ENCODE measurements around the gene IREB2.
"Not testable (repeated sequence)": the region's sequence is repeated elsewhere in the genome, so short reads cannot be mapped to it uniquely, and the experiment has no call there.

IREB2 gene

GRCh38 chr15:78407608-78408354 is 30.2 kb upstream of the IREB2 start:
- no peak for DNase-seq (ENCODE audit: low read depth)

DNA sequence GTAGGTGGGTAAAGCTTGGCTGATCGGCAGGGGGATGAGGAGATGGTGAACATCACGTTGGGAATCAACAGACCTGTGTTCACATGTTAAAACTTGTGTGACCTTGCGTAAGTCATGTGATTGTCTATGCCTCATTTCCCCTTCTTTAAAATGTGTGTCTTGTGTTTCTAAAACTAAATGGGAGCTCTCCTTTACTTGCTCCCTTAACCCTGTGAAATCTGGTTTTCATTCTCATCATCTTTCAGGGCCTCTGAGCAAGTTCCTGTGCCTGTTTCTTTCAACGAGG is 29.7 kb upstream of the IREB2 start:
- DNase-seq (ENCODE audit: low read depth), result no peak

- DNase-seq (ENCODE audit: low read depth), result no peak
Measured at GRCh38 chr15:78408961-78409360, 29.1 kb upstream of the IREB2 start.

GRCh38 chr15:78411061-78411460 is 27.0 kb upstream of the IREB2 start:
- DNase-seq (ENCODE audit: low read depth), result no peak

DNA sequence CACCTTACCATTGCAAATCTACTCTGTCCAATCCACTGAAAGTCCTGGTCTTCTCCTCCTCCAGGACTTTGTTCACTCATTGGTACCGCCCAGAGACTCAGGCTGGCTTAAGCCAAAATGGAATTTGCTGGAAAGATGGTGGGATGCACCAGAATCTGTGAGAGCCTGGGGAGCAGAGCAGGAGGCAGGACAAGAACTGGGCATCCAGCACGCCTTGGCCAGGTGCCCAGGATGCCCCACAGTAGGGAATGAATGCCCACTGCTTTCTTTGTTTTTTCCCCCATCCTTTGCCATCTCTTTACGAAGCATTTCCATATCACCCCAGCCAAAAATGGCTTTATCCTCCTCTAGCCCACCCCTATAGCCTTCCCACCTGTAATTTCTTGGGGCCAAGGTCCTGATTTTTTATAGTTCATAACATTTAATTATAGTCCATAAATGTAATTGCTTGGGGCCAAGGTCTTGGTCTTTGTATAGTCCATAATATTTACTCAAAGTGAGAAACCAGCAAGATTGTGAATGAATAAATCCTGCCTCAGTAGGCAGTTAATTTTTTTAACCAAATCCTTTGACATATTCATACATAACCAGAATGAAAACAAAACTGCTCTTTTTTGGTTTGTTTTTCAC is 23.3 kb upstream of the IREB2 start:
- DNase-seq (ENCODE audit: low read depth), result no peak

DNA sequence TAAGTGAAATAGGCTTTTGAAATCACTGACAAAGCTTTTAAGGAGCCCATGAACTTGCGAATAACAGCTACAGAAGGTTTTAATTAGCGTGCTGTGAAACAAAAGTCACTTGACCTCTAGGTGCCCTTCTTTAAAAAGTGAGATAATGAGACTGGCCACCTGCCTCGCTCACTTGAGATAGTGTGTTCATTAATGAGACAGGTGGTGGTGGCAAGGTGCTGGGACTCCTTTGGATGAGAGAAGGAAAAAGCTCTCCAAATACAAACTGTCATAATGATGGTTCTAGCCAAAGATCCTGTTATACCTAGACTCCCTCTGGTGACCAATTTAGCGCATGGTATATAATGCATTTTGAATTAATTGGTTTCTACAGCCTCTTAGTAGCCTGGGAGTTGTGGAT is 22.7 kb upstream of the IREB2 start:
- DNase-seq (ENCODE audit: low read depth), result no peak

- DNase-seq (ENCODE audit: low read depth), result no peak
Measured at GRCh38 chr15:78417754-78418630, 20.0 kb upstream of the IREB2 start.

GRCh38 chr15:78418686-78419085 is 19.3 kb upstream of the IREB2 start:
- no peak for DNase-seq (ENCODE audit: low read depth)

DNA sequence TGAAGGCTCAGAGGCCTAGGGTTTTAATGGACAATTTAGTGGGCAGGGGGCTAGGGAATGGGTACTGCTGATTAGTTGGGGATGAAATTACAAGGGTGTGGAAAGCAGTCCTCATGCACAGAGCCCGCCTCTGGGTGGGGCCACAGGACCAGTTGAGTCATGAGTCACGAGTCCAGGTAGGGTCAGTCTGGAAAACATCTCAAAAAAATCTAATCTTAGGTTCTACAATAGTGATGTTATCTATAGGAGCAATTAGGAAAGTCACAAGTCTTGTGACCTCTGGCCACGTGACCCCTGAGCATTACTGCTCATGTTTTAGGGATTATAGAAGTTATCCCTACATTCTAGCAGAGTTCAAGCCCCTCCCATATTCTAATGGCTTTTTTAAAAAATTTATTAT is 18.6 kb upstream of the IREB2 start:
- no peak for DNase-seq (ENCODE audit: low read depth)

DNA sequence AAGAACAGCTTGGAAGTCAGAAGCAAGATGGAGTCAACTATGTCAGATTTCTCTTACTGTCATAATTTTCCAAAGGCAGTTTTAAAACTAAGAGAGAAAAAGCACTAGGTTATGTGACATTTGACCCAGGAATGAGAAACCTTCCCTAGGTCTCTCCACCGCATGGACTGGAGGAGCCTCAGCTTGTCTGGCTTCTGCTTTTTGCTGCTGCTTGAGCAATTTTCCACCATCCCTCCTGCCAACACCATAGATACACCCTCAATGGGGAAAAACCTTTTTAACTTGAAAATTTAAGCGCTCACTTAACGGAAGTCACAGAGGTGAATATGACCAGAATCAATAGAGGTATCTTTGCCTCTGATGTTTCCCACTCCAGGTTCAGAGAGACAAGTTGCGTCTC is 17.8 kb upstream of the IREB2 start:
- DNase-seq (ENCODE audit: low read depth), result no peak

- no peak for DNase-seq (ENCODE audit: low read depth)
Measured at GRCh38 chr15:78420766-78421165, 17.2 kb upstream of the IREB2 start.

GRCh38 chr15:78421238-78421965 is 16.6 kb upstream of the IREB2 start:
- DNase-seq (ENCODE audit: low read depth), result no peak

GRCh38 chr15:78422571-78423340 is 15.3 kb upstream of the IREB2 start:
- DNase-seq (ENCODE audit: low read depth), result peak; percentile 37

GRCh38 chr15:78424673-78425072 is 13.3 kb upstream of the IREB2 start:
- DNase-seq (ENCODE audit: low read depth), result no peak

DNA sequence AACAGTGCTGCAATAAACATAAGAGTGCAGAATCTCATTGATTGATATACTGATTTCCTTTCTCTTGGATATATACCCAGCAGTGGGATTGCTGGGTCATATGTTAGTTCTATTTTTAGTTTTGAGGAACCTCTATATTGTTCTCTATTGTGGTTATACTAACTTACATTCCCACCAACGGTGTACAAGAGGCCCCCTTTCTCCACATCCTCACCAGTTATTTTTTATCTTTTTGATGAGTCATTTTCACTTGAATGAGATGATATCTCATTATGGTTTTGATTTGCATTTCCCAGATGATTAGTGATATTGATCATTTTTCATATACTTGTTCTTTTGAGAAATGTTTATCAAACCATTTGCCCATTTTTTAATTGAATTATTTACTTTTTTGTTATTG is 12.4 kb upstream of the IREB2 start:
- DNase-seq (ENCODE audit: low read depth), result no peak

DNA sequence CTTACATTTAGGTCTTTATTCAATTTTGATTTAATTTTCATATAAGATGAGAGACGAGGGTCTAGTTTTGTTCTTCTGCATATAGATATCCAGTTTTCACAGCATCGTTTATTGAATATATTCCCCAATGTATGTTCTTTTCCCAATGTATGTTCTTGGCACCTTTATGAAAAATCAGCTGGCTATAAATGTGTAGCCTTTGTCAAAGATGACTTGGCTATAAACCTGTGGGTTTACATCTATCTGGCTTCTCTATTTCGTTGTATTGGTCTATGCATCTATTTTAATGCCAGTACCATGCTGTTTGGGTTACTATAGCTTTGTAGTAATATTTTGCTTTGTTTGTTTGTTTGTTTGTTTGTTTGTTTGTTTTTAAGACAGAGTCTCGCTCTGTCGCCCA is 11.7 kb upstream of the IREB2 start:
- DNase-seq (ENCODE audit: low read depth), result no peak

DNA sequence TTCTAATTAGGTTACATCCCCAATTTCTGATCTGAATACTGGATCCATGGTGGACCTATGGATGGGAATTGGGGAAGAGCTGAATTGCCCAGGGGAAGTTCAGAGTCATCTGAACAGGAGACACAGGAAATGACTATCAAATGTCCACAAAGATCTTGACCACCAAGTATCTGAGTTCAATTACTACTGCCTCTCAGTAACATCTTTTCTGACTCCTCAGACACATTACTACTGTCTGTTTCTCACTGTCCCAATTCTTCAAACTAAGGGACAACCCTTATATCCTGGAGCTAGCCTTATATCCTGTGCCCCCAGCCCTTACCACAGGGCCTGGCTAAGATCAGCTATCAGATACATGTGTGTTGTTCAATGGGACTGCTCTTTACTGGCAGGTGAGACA is 10.1 kb upstream of the IREB2 start:
- no peak for DNase-seq (ENCODE audit: low read depth)

- no peak for DNase-seq (ENCODE audit: low read depth)
Measured at GRCh38 chr15:78429477-78429876, 8.5 kb upstream of the IREB2 start.

DNA sequence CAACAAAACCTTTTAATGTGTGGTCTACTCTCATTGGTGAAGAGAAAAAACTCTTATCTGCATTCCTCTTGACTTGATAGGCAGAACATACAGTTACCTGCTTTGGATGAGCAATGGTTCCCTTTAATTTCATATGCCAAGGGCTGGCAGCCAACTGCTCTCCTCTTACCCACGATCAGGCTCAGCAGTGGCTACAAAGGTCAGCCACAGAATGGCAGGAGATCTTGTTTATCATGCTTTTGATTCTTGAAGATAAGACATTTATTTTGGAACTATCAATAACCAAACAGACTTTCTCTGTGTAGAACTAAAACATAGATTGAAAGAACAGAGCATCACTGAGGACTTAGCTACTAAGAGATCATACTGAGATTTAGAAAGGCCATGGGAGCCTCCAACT is 6.1 kb upstream of the IREB2 start:
- DNase-seq (ENCODE audit: low read depth), result no peak

DNA sequence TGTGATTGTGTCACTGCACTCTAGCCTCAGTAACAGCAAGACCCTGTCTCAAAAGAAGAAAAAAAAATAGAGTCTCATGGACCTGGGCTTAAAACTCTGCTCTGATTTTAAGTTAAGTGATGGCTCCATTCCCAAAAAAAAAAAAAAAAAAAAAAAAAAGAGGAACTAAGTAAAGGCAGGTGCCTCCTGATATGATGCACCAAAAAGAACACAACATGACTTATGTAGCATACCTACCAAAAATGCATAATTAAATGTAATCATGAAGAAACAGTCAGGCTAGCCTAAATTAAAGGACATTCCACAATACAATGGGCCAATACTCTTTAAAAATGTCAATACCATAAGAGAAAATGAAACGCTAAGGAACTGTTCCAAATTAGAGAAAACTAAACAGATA is 5.4 kb upstream of the IREB2 start:
- DNase-seq (ENCODE audit: low read depth), result no peak

GRCh38 chr15:78434134-78434533 is 3.9 kb upstream of the IREB2 start:
- no peak for DNase-seq (ENCODE audit: low read depth)

GRCh38 chr15:78434711-78435110 is 3.3 kb upstream of the IREB2 start:
- not testable (repeated sequence) for DNase-seq (ENCODE audit: low read depth)

Data from activated T-helper 9 cell treated with anti-CD3 and anti-CD28 coated beads, Interleukin-2, amount 50 U/mL, for 16 hours (primary cell).